Liver (tissue), 9 donors: ENCODE data around the gene C15orf39. TPM values are rescaled to one million over a fixed set of nuclear protein-coding genes. Genes with fewer than 3 reads are reported as not detected.

Experiments
- DNase-seq: peaks from one replicate; pipeline ENCODE4 v3.0.0-alpha.2; 2017; ENCODE audit warnings: low spot score
- H3K27ac ChIP-seq, 2 donors: one replicate each; pipeline ENCODE4 v1.7.0; 2013; ENCODE audit warnings: inconsistent platforms in 2 of 2, low read length in 2 of 2, control low read depth in 1 of 2, low read depth in 1 of 2, mild to moderate bottlenecking in 1 of 2
- H3K27me3 ChIP-seq, 4 donors: one replicate each; pipeline versions ENCODE4 v1.6.1 to v1.7.0; 2013; ENCODE audit warnings: low read length in 3 of 4, inconsistent platforms in 1 of 4, mild to moderate bottlenecking in 1 of 4, moderate library complexity in 1 of 4; ENCODE audit not compliant: control insufficient read depth in 4 of 4, insufficient read depth in 4 of 4
- H3K36me3 ChIP-seq, 4 donors: one replicate each; pipeline versions ENCODE4 v1.6.1 to v1.7.0; 2013; ENCODE audit warnings: low read length in 3 of 4, mild to moderate bottlenecking in 3 of 4, low read depth in 1 of 4, moderate library complexity in 1 of 4; ENCODE audit not compliant: control insufficient read depth in 4 of 4, insufficient read depth in 3 of 4
- H3K4me1 ChIP-seq, 4 donors: one replicate each; pipeline versions ENCODE4 v1.6.1 to v1.7.0; 2013; ENCODE audit warnings: low read length in 3 of 4, mild to moderate bottlenecking in 3 of 4, moderate library complexity in 1 of 4; ENCODE audit not compliant: control insufficient read depth in 4 of 4, insufficient read depth in 4 of 4
- H3K4me3 ChIP-seq, 3 donors: one replicate each; pipeline versions ENCODE4 v1.6.1 to v1.7.0; 2013; ENCODE audit warnings: low read length in 3 of 3, control low read depth in 1 of 3, low read depth in 1 of 3, mild to moderate bottlenecking in 1 of 3
- H3K9ac ChIP-seq, 2 donors: one replicate each; pipeline ENCODE4 v1.7.0; 2013; ENCODE audit warnings: low read length in 2 of 2, mild to moderate bottlenecking in 2 of 2, moderate library complexity in 2 of 2, control low read depth in 1 of 2, low read depth in 1 of 2
- H3K9me3 ChIP-seq, 4 donors: one replicate each; pipeline versions ENCODE4 v1.6.1 to v1.7.0; 2013; ENCODE audit warnings: low read length in 3 of 4; ENCODE audit not compliant: control insufficient read depth in 4 of 4
- EGR1 ChIP-seq, 2 donors: IDR thresholded peaks; 2 replicates each; pipeline ENCODE4 v1.6.1; 2016 to 2018; ENCODE audit warnings: antibody characterized with exemption in 2 of 2, low read depth in 2 of 2
- FOXA1 ChIP-seq: IDR thresholded peaks from 2 replicates; pipeline ENCODE4 v1.6.1; 2016; ENCODE audit warnings: antibody characterized with exemption
- FOXA2 ChIP-seq: IDR thresholded peaks from 2 replicates; pipeline ENCODE4 v1.6.1; 2016; ENCODE audit warnings: antibody characterized with exemption
- GABPA ChIP-seq, 2 donors: IDR thresholded peaks in 1 of 2; conservative IDR thresholded peaks in 1 of 2; 2 replicates each; pipeline ENCODE4 v1.6.1; 2016; ENCODE audit warnings: antibody characterized with exemption in 2 of 2, mild to moderate bottlenecking in 1 of 2, moderate library complexity in 1 of 2
- HNF4A ChIP-seq, 2 donors: conservative IDR thresholded peaks; 2 replicates each; pipeline ENCODE4 v1.6.1; 2016; ENCODE audit warnings: antibody characterized with exemption in 2 of 2, mild to moderate bottlenecking in 2 of 2
- HNF4G ChIP-seq: IDR thresholded peaks from 2 replicates; pipeline ENCODE4 v1.6.1; 2016; ENCODE audit warnings: antibody characterized with exemption
- JUND ChIP-seq, 2 donors: IDR thresholded peaks; 2 replicates each; pipeline ENCODE4 v1.6.1; 2016; ENCODE audit warnings: antibody characterized with exemption in 2 of 2
- NR2F2 ChIP-seq: IDR thresholded peaks from 2 replicates; pipeline ENCODE4 v1.6.1; 2016; ENCODE audit warnings: antibody characterized with exemption
- RAD21 ChIP-seq, 2 donors: IDR thresholded peaks; 2 replicates each; pipeline ENCODE4 v1.6.1; 2016; ENCODE audit warnings: antibody characterized with exemption in 2 of 2, mild to moderate bottlenecking in 2 of 2
- RXRA ChIP-seq, 2 donors: IDR thresholded peaks; 2 replicates each; pipeline ENCODE4 v1.6.1; 2017 to 2018; ENCODE audit warnings: antibody characterized with exemption in 2 of 2, mild to moderate bottlenecking in 1 of 2
- SP1 ChIP-seq: IDR thresholded peaks from 2 replicates; pipeline ENCODE4 v1.6.1; 2018; ENCODE audit warnings: antibody characterized with exemption, mild to moderate bottlenecking
- TAF1 ChIP-seq: conservative IDR thresholded peaks from 2 replicates; pipeline ENCODE4 v1.6.1; 2016; ENCODE audit warnings: antibody characterized with exemption, mild to moderate bottlenecking
- YY1 ChIP-seq: IDR thresholded peaks from 2 replicates; pipeline ENCODE4 v1.6.1; 2016; ENCODE audit warnings: antibody characterized with exemption, mild to moderate bottlenecking
- WGBS: extraction: QIAGEN DNeasy Blood & Tissue Kit; methylation state at CpG from one replicate; pipeline ENCODE4 v1.1.7; 2013; 5-methylcytosine and 5-hydroxymethylcytosine counted together
- polyA plus RNA-seq, 2 donors: library from polyadenylated mRNA; stranded (reverse) in 1 of 2; unstranded in 1 of 2; fragments of 200-250 nt in 1 of 2; fragments of >200 nt in 1 of 2; fragmentation: Nextera tagmentation in 1 of 2; extraction: Ambion mirVana in 1 of 2; gene quantifications; one replicate each; pipeline versions ENCODE4 v1.2.1 to v1.2.3, GENCODE V29; 2013 to 2015
- total RNA-seq, 2 donors: library from RNA; depleted of rRNA; stranded (reverse); fragments of >200 nt; gene quantifications; one replicate each; pipeline ENCODE4 v1.2.3, GENCODE V29; 2014
- TF ChIP-seq, protein P1 (sequence below): IDR thresholded peaks from 2 replicates; pipeline ENCODE4 v1.6.1; 2016; ENCODE audit warnings: antibody characterized with exemption
- TF ChIP-seq, protein P2 (sequence below): IDR thresholded peaks from 2 replicates; pipeline ENCODE4 v1.6.1; 2016; ENCODE audit warnings: antibody characterized with exemption
- TF ChIP-seq, protein P3 (sequence below): IDR thresholded peaks from 2 replicates; pipeline ENCODE4 v1.6.1; 2016; ENCODE audit warnings: antibody characterized with exemption, mild to moderate bottlenecking
- TF ChIP-seq, protein P4 (sequence below): IDR thresholded peaks from 2 replicates; pipeline ENCODE4 v1.6.1; 2016; ENCODE audit warnings: antibody characterized with exemption
- TF ChIP-seq, protein P5 (sequence below): fragments of 150-350 bp; IDR thresholded peaks from 2 replicates; pipeline ENCODE4 v1.5.1; 2017; ENCODE audit warnings: improper control_type of control experiment, low read depth, low read length; ENCODE audit not compliant: missing input control
- donor health status: healthy.
- donor health status: healthy.
- donor health status: healthy.
- donor health status: healthy.
- donor health status: healthy.

Gene C15orf39
- total and polyA plus RNA-seq, 4 donors, result 1.2 to 4.0 (median 3.0) TPM

DNA sequence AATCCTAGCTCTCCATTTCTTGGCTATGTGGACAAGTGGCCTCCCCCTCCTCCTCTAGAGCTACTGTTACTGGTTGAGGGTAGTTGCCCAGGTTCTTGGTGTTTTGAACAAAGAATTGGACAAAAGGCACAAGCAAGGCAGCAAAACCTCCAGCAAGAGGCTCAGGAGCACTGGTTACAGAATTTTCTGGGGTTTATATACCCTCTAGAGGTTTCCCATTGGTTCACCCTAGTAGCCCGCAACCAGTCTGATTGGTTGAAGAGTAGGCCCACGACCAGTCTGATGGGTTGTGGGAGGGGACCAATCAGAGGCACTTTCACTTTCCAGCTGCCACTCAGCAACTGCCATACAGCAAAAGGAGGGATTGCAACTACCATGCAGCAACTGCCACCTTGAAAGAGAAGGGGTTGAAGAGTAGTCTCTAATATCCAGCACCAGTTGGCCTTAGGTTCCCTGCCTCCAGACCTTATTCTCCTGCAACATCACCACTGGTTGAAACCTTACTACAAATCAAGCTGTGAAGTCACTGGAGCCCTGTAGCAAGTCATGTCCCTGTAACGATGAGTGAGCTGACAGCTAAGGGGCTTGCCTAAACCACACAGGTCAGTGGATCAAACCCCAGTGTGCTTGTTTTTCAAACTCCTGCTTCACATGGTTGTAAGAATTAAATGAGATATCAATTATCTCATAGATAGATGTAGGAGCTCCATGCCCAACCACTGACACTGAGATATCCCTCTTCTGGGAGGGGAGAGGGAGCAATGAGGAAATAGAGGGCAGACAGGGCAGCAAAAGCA lies 2.9 kb upstream of the C15orf39 start:
- no peaks in the 10 kb centered on the region for H3K27me3 ChIP-seq
- 85% methylated on average over 3 of the region's 3 CpGs for WGBS
- no peak overlapping the region for H3K4me3 ChIP-seq
- TF ChIP-seq HNF4A (conservative IDR thresholded peaks at IDR 0.05), result no peak
- TF ChIP-seq, protein P1, sequence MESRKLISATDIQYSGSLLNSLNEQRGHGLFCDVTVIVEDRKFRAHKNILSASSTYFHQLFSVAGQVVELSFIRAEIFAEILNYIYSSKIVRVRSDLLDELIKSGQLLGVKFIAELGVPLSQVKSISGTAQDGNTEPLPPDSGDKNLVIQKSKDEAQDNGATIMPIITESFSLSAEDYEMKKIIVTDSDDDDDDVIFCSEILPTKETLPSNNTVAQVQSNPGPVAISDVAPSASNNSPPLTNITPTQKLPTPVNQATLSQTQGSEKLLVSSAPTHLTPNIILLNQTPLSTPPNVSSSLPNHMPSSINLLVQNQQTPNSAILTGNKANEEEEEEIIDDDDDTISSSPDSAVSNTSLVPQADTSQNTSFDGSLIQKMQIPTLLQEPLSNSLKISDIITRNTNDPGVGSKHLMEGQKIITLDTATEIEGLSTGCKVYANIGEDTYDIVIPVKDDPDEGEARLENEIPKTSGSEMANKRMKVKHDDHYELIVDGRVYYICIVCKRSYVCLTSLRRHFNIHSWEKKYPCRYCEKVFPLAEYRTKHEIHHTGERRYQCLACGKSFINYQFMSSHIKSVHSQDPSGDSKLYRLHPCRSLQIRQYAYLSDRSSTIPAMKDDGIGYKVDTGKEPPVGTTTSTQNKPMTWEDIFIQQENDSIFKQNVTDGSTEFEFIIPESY, result no peak
- no peak for TF ChIP-seq FOXA1
- TF ChIP-seq, protein P2, sequence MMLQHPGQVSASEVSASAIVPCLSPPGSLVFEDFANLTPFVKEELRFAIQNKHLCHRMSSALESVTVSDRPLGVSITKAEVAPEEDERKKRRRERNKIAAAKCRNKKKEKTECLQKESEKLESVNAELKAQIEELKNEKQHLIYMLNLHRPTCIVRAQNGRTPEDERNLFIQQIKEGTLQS, result no peak
- TF ChIP-seq TAF1, result no peak
- TF ChIP-seq JUND (IDR thresholded peaks at IDR 0.05), result no peak
- TF ChIP-seq, protein P3, sequence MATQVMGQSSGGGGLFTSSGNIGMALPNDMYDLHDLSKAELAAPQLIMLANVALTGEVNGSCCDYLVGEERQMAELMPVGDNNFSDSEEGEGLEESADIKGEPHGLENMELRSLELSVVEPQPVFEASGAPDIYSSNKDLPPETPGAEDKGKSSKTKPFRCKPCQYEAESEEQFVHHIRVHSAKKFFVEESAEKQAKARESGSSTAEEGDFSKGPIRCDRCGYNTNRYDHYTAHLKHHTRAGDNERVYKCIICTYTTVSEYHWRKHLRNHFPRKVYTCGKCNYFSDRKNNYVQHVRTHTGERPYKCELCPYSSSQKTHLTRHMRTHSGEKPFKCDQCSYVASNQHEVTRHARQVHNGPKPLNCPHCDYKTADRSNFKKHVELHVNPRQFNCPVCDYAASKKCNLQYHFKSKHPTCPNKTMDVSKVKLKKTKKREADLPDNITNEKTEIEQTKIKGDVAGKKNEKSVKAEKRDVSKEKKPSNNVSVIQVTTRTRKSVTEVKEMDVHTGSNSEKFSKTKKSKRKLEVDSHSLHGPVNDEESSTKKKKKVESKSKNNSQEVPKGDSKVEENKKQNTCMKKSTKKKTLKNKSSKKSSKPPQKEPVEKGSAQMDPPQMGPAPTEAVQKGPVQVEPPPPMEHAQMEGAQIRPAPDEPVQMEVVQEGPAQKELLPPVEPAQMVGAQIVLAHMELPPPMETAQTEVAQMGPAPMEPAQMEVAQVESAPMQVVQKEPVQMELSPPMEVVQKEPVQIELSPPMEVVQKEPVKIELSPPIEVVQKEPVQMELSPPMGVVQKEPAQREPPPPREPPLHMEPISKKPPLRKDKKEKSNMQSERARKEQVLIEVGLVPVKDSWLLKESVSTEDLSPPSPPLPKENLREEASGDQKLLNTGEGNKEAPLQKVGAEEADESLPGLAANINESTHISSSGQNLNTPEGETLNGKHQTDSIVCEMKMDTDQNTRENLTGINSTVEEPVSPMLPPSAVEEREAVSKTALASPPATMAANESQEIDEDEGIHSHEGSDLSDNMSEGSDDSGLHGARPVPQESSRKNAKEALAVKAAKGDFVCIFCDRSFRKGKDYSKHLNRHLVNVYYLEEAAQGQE, result no peak
- TF ChIP-seq FOXA2, result no peak
- no peak for TF ChIP-seq EGR1 (IDR thresholded peaks at IDR 0.05; ENCODE audit: low read depth in 2 of 2)
- TF ChIP-seq RXRA (IDR thresholded peaks at IDR 0.05), result no peak
- TF ChIP-seq, protein P4, sequence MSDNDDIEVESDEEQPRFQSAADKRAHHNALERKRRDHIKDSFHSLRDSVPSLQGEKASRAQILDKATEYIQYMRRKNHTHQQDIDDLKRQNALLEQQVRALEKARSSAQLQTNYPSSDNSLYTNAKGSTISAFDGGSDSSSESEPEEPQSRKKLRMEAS, result no peak
- TF ChIP-seq, protein P5, sequence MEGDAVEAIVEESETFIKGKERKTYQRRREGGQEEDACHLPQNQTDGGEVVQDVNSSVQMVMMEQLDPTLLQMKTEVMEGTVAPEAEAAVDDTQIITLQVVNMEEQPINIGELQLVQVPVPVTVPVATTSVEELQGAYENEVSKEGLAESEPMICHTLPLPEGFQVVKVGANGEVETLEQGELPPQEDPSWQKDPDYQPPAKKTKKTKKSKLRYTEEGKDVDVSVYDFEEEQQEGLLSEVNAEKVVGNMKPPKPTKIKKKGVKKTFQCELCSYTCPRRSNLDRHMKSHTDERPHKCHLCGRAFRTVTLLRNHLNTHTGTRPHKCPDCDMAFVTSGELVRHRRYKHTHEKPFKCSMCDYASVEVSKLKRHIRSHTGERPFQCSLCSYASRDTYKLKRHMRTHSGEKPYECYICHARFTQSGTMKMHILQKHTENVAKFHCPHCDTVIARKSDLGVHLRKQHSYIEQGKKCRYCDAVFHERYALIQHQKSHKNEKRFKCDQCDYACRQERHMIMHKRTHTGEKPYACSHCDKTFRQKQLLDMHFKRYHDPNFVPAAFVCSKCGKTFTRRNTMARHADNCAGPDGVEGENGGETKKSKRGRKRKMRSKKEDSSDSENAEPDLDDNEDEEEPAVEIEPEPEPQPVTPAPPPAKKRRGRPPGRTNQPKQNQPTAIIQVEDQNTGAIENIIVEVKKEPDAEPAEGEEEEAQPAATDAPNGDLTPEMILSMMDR, result no peak
- TF ChIP-seq RAD21 (IDR thresholded peaks at IDR 0.05), result no peak
- TF ChIP-seq SP1, result no peak
- no peak for TF ChIP-seq GABPA (IDR thresholded peaks at IDR 0.05 in 1 of 2, conservative IDR thresholded peaks at IDR 0.05 in 1 of 2)
- no peak for TF ChIP-seq YY1
- no peak for TF ChIP-seq HNF4G
- TF ChIP-seq NR2F2, result no peak
- DNase-seq, result no peak
- H3K9ac ChIP-seq, result no peak overlapping the region
- H3K9me3 ChIP-seq, result no peaks in the 10 kb centered on the region
- no peaks in the 10 kb centered on the region for H3K36me3 ChIP-seq
- peaks cover 3 to 22% (median 14%) of the 10 kb centered on the region in 4 donors for H3K4me1 ChIP-seq
- no peak overlapping the region for H3K27ac ChIP-seq
